Esophagus squamous epithelium (tissue), 5 donors: Measurements from ENCODE around the gene FAM234A. TPM values are rescaled to one million over a fixed set of nuclear protein-coding genes. Genes with fewer than 3 reads are reported as not detected.
"Not testable (repeated sequence)": the region's sequence is repeated elsewhere in the genome, so short reads cannot be mapped to it uniquely, and the experiment has no call there.

Source experiments
- DNase-seq: peaks from one replicate; lab custom pipeline; 2025; lab: John Stamatoyannopoulos, UW
- H3K27ac ChIP-seq, 4 donors: fragments of 200-600 bp; sonication (generic); one replicate each; pipeline ENCODE4 v1.5.1; 2016 to 2019; ENCODE audit warnings: mild to moderate bottlenecking in 1 of 4
- H3K27me3 ChIP-seq, 4 donors: fragments of 200-600 bp; sonication (generic); 1 replicate in 3 of 4; 2 replicates in 1 of 4; pipeline versions ENCODE4 v1.5.1 to v1.6.0; 2017 to 2021; ENCODE audit warnings: antibody characterized with exemption in 1 of 4
- H3K36me3 ChIP-seq, 3 donors: fragments of 200-600 bp; sonication (generic); one replicate each; pipeline ENCODE4 v1.5.1; 2016 to 2019
- H3K4me1 ChIP-seq, 3 donors: fragments of 200-600 bp; sonication (generic); one replicate each; pipeline ENCODE4 v1.5.1; 2017 to 2019
- H3K4me3 ChIP-seq, 4 donors: fragments of 200-600 bp; sonication (generic); 1 replicate in 3 of 4; 2 replicates in 1 of 4; pipeline ENCODE4 v1.5.1; 2016 to 2019; ENCODE audit warnings: mild to moderate bottlenecking in 2 of 4, moderate library complexity in 1 of 4
- H3K9me3 ChIP-seq, 3 donors: fragments of 200-600 bp; sonication (generic); one replicate each; pipeline ENCODE4 v1.5.1; 2016 to 2019
- CTCF ChIP-seq, 6 experiments: fragments of 450-650 bp in 4 of 6; fragments of 200-600 bp in 2 of 6; sonication (generic) in 2 of 6; IDR thresholded peaks; one replicate each; pipeline ENCODE4 v1.5.1; 2016 to 2019; ENCODE audit warnings: antibody characterized with exemption in 6 of 6, mild to moderate bottlenecking in 4 of 6, moderate library complexity in 4 of 6
- POLR2A ChIP-seq, 4 donors: fragments of 450-650 bp; IDR thresholded peaks; one replicate each; pipeline ENCODE4 v1.6.1; 2017; ENCODE audit warnings: antibody characterized with exemption in 4 of 4, mild to moderate bottlenecking in 4 of 4, moderate library complexity in 3 of 4
- WGBS, 2 donors: methylation state at CpG; one replicate each; pipeline ENCODE4 v1.1.5; 2018; 5-methylcytosine and 5-hydroxymethylcytosine counted together
- intact Hi-C: fragments of 100-400 bp; cut with DNase I; formaldehyde crosslinking; loops from one replicate; pipeline ENCODE4 v1.15.0; 2022
- total RNA-seq, 4 donors: library from RNA; depleted of rRNA; stranded (reverse); fragments of >200 nt; gene quantifications; one replicate each; pipeline ENCODE4 v1.1.0, GENCODE V29; 2016
- donor health status: DM: yes; HTN: yes; CAD: no.

Gene FAM234A
- total RNA-seq, 4 donors from 2014 or later = 16.5 to 147 (median 60.0) TPM

DNA sequence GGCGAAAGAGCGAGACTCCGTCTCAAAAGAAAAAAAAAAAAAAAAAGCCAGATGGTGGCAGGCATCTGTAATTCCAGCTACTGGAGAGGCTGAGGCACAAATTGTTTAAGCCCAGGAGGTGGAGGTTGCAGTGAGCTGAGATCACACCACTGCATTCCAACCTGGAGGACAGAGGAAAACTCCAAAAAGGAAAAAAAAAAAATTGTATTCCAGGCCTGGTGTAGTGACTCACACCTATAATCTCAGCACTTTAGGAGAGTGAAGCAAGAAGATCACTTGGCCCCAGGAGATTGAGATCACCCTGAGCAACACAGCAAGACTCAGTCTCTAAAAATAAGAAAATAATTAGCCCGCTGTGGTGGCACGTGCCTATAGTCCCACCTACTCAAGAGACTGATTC is 34.2 kb upstream of the FAM234A start:
- peaks cover 13 to 98% (median 52%) of the 10 kb centered on the region in 3 donors for H3K36me3 ChIP-seq
- H3K4me3 ChIP-seq = no peak overlapping the region
- H3K4me1 ChIP-seq = no peaks in the 10 kb centered on the region
- TF ChIP-seq POLR2A (IDR thresholded peaks at IDR 0.05) (no peak), CTCF (IDR thresholded peaks at IDR 0.05) (no peak)
- 89 to 94% methylated on average over 5 of the region's 5 CpGs for WGBS, 2 donors
- no peaks in the 10 kb centered on the region for H3K27me3 ChIP-seq
- DNase-seq = no peak
- no peak overlapping the region for H3K27ac ChIP-seq
- no peaks in the 10 kb centered on the region for H3K9me3 ChIP-seq
- intact Hi-C loops = no loop called here

DNA sequence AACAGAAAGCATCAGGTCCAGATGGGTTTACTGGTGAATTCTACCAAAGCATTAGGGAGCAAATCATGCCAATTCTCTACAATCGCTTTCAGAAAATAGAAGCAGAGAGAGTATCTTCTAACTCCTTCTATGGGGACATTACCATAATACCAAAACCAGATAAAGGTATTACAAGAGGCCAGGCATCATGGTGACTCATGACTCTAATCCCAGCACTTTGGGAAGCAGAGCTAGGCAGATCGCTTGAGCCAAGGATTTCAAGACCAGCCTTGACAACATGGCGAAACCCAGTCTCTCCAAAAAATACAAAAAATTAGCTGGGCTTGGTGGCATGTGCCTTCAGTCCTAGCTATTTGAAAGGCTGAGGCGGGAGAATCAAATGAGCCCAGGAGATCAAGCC is 31.4 kb upstream of the FAM234A start:
- Histone ChIP-seq H3K9me3 (no peaks in the 10 kb centered on the region), H3K4me1 (no peaks in the 10 kb centered on the region), H3K27me3 (no peaks in the 10 kb centered on the region), H3K36me3 (peaks cover 22 to 98% (median 60%) of the 10 kb centered on the region in 3 donors), H3K27ac (no peak overlapping the region), H3K4me3 (no peak overlapping the region)
- no peak for DNase-seq
- intact Hi-C loops = no loop called here
- TF ChIP-seq CTCF (IDR thresholded peaks at IDR 0.05) (no peak), POLR2A (IDR thresholded peaks at IDR 0.05) (no peak)
- 75 to 87% methylated on average over 4 of the region's 4 CpGs for WGBS, 2 donors

GRCh38 chr16:204046-204445 is 30.6 kb upstream of the FAM234A start:
- DNase-seq, H3K4me1 ChIP-seq, H3K9me3 ChIP-seq, H3K27ac ChIP-seq, intact Hi-C loops, H3K4me3 ChIP-seq, H3K27me3 ChIP-seq: not testable (repeated sequence)
- H3K36me3 ChIP-seq = peaks cover 15 to 98% (median 54%) of the 10 kb centered on the region in 3 donors
- 94 to 95% methylated on average over 9 of the region's 9 CpGs for WGBS, 2 donors

GRCh38 chr16:209359-209758 is 25.3 kb upstream of the FAM234A start:
- intact Hi-C loops = not testable (repeated sequence)
- 82 to 87% methylated on average over 3 to 4 of the region's 4 CpGs for WGBS, 2 donors

DNA sequence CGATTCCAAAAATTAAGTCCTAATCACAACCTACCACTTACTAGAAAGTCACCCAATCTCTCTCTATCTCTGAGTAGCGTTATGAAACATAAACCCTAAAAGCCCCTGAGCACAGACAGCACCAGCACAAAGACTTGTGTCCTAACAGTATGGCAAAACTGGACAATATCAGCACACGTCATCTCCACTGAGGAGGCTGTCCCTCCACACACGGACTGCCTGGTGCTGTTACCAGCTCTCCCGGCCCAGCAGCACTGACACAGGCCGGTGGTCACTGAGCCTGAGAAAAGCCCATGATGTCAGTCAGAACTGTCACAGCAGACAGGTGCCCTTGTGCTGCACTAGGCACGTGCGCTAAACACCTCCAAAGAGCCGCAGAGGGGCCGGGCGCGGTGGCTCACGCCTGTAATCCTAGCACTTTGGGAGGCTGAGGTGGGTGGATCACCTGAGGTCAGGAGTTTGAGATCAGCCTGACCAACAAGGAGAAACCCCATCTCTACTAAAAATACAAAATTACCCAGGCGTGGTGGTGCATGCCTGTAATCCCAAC is 22.9 kb upstream of the FAM234A start:
- H3K27me3 ChIP-seq, H3K27ac ChIP-seq, H3K4me1 ChIP-seq, H3K4me3 ChIP-seq, DNase-seq, H3K9me3 ChIP-seq, intact Hi-C loops: not testable (repeated sequence)
- peaks cover 18 to 100% (median 43%) of the 10 kb centered on the region in 3 donors for H3K36me3 ChIP-seq
- WGBS, 2 donors = 83 to 90% methylated on average over 6 of the region's 14 CpGs

More at GRCh38 chr16:209359-209758, 25.3 kb upstream of the FAM234A start:
- not testable (repeated sequence) for H3K27ac ChIP-seq, H3K9me3 ChIP-seq, H3K27me3 ChIP-seq, H3K4me3 ChIP-seq, DNase-seq, H3K4me1 ChIP-seq
- peaks cover 15 to 100% (median 49%) of the 10 kb centered on the region in 3 donors for H3K36me3 ChIP-seq

GRCh38 chr16:212999-213398 is 21.6 kb upstream of the FAM234A start:
- TF ChIP-seq CTCF (IDR thresholded peaks at IDR 0.05) (no peak), POLR2A (IDR thresholded peaks at IDR 0.05) (no peak)
- Histone ChIP-seq H3K27ac (no peak overlapping the region), H3K27me3 (no peaks in the 10 kb centered on the region), H3K4me1 (no peaks in the 10 kb centered on the region), H3K9me3 (no peaks in the 10 kb centered on the region), H3K36me3 (peaks cover 15 to 100% (median 37%) of the 10 kb centered on the region in 3 donors), H3K4me3 (no peak overlapping the region)
- intact Hi-C loops = no loop called here
- no peak for DNase-seq
- WGBS, 2 donors = 81 to 83% methylated on average over 3 of the region's 3 CpGs

GRCh38 chr16:220021-220420 is 14.6 kb upstream of the FAM234A start:
- no peaks in the 10 kb centered on the region for H3K27me3 ChIP-seq
- 66 to 69% methylated on average over 4 of the region's 4 CpGs for WGBS, 2 donors
- peaks cover 27 to 100% (median 39%) of the 10 kb centered on the region in 3 donors for H3K36me3 ChIP-seq
- H3K27ac ChIP-seq = no peak overlapping the region
- intact Hi-C loops = no loop called here
- H3K4me3 ChIP-seq = no peak overlapping the region
- TF ChIP-seq POLR2A (IDR thresholded peaks at IDR 0.05) (no peak), CTCF (IDR thresholded peaks at IDR 0.05) (no peak)
- H3K4me1 ChIP-seq = peaks cover 0 to 6% (median 0%) of the 10 kb centered on the region in 3 donors
- DNase-seq = no peak
- no peaks in the 10 kb centered on the region for H3K9me3 ChIP-seq
